PFSK-1 (cell line): ENCODE measurements around the gene NOP14.

Experiments
- FOXP2 ChIP-seq: optimal IDR thresholded peaks from 2 replicates; pipeline ENCODE3; 2011; ENCODE audit warnings: borderline replicate concordance, control low read depth, inconsistent platforms; ENCODE audit not compliant: insufficient read depth; ENCODE audit errors: extremely low read length, extremely low read depth
- POLR2AphosphoS5 ChIP-seq: IDR thresholded peaks from 2 replicates; pipeline ENCODE4 v1.6.1; 2012; ENCODE audit warnings: low read depth, mild to moderate bottlenecking, control low read depth, low read length, moderate library complexity
- REST ChIP-seq, 2 experiments: IDR thresholded peaks; 2 replicates each; pipeline versions ENCODE4 v1.6.1 to v1.8.0; 2011 to 2012; ENCODE audit warnings: low read depth in 2 of 2, low read length in 2 of 2, control low read depth in 1 of 2, inconsistent platforms in 1 of 2, mild to moderate bottlenecking in 1 of 2, moderate library complexity in 1 of 2; ENCODE audit not compliant: insufficient read depth in 1 of 2
- SIN3A ChIP-seq: IDR thresholded peaks from 2 replicates; pipeline ENCODE4 v1.6.1; 2012; ENCODE audit warnings: mild to moderate bottlenecking, low read length, moderate library complexity, borderline replicate concordance; ENCODE audit not compliant: insufficient read depth
- TAF1 ChIP-seq: IDR thresholded peaks from 2 replicates; pipeline ENCODE4 v1.6.1; 2012; ENCODE audit warnings: low read length, control low read depth, borderline replicate concordance; ENCODE audit not compliant: insufficient read depth

NOP14 gene

GRCh38 chr4:2924286-2924685, 38.9 kb downstream of the NOP14 start:
- TF ChIP-seq POLR2AphosphoS5 (no peak), REST (IDR thresholded peaks at IDR 0.05; ENCODE audit: insufficient read depth in 1 of 2, low read depth in 2 of 2, low read length in 2 of 2) (no peak), FOXP2 (no peak), SIN3A (no peak), TAF1 (no peak)

GRCh38 chr4:2923668-2924173, 39.5 kb downstream of the NOP14 start:
- no peak for TF ChIP-seq SIN3A
- no peak for TF ChIP-seq REST (IDR thresholded peaks at IDR 0.05; ENCODE audit: insufficient read depth in 1 of 2, low read depth in 2 of 2, low read length in 2 of 2)
- no peak for TF ChIP-seq TAF1
- TF ChIP-seq POLR2AphosphoS5, result no peak
- no peak for TF ChIP-seq FOXP2

- TF ChIP-seq FOXP2, result no peak
Observed at GRCh38 chr4:2923141-2923551, 40.1 kb downstream of the NOP14 start.

GRCh38 chr4:2915789-2916188, 47.4 kb downstream of the NOP14 start:
- no peak for TF ChIP-seq TAF1
- no peak for TF ChIP-seq POLR2AphosphoS5
- TF ChIP-seq REST (IDR thresholded peaks at IDR 0.05; ENCODE audit: insufficient read depth in 1 of 2, low read depth in 2 of 2, low read length in 2 of 2), result no peak
- TF ChIP-seq SIN3A, result no peak
- TF ChIP-seq FOXP2, result no peak

- no peak for TF ChIP-seq SIN3A
- TF ChIP-seq FOXP2, result no peak
- TF ChIP-seq TAF1, result no peak
- no peak for TF ChIP-seq POLR2AphosphoS5
- TF ChIP-seq REST (IDR thresholded peaks at IDR 0.05; ENCODE audit: insufficient read depth in 1 of 2, low read depth in 2 of 2, low read length in 2 of 2), result no peak
Observed at GRCh38 chr4:2914256-2915126, 48.7 kb downstream of the NOP14 start.
